ENCODE measurements around the gene ARHGAP26.

- no peak for TF ChIP-seq EZH2 (IDR thresholded peaks at IDR 0.05; ENCODE audit: low read length)
- no peak for TF ChIP-seq CTCF (optimal IDR thresholded peaks at IDR 0.05 in 1 of 3, IDR thresholded peaks at IDR 0.05 in 1 of 3, conservative IDR thresholded peaks at IDR 0.05 in 1 of 3; ENCODE audit: extremely low read depth in 1 of 3, insufficient read depth in 2 of 3, low read length in 3 of 3)
Measured at GRCh38 chr5:142954455-142954854, 184.3 kb downstream of the ARHGAP26 start.

All from keratinocyte (primary cell).